PC-9 (cell line): ENCODE data around the gene TMEM135. TPM values are rescaled to one million over a fixed set of nuclear protein-coding genes. Genes with fewer than 3 reads are reported as not detected.

Experiments
- BruUV-seq: library from RNA; stranded (reverse); fragments of 400-500 nt; replicated peaks from 2 replicates; lab custom pipeline; 2021; lab: Mats Ljungman, UMichigan
- CTCF ChIA-PET: fragments of 300-600 bp; sonication (Branson Sonifier 250); formaldehyde crosslinking; loops from one replicate; lab custom pipeline; 2022; ENCODE audit warnings: antibody characterized with exemption; lab: Charles Lee
- POLR2A ChIA-PET: fragments of 300-600 bp; sonication (Branson Sonifier 250); formaldehyde crosslinking; loops from one replicate; lab custom pipeline; 2022; ENCODE audit warnings: antibody characterized with exemption; ENCODE audit not compliant: unreplicated experiment; lab: Charles Lee
- DNase-seq, 2 experiments: peaks; one replicate each; pipeline versions ENCODE4 v3.0.0 to v3.0.0-alpha.2; 2015 to 2022; ENCODE audit warnings: mixed read lengths in 1 of 2
- H2AFZ ChIP-seq: fragments of 200-600 bp; sonication (generic); 2 replicates; pipeline ENCODE4 v1.8.1; 2017; ENCODE audit warnings: antibody characterized with exemption
- H3F3A ChIP-seq: fragments of 200-600 bp; sonication (generic); 2 replicates; pipeline ENCODE4 v1.8.1; 2017; ENCODE audit warnings: antibody characterized with exemption, mild to moderate bottlenecking, low read depth; ENCODE audit not compliant: insufficient read depth
- H3K27ac ChIP-seq: fragments of 200-600 bp; sonication (generic); 2 replicates; pipeline ENCODE4 v1.6.1; 2016; ENCODE audit warnings: mixed run types
- H3K27me3 ChIP-seq: fragments of 200-600 bp; sonication (generic); 2 replicates; pipeline ENCODE4 v1.6.1; 2016; ENCODE audit warnings: low read depth, mixed run types; ENCODE audit not compliant: insufficient read depth
- H3K36me3 ChIP-seq: fragments of 200-600 bp; sonication (generic); 2 replicates; pipeline ENCODE4 v1.6.1; 2016; ENCODE audit warnings: low read depth, mixed run types
- H3K4me1 ChIP-seq: fragments of 200-600 bp; sonication (generic); replicated peaks from 2 replicates; pipeline ENCODE4 v1.6.1; 2016; ENCODE audit warnings: mixed run types; ENCODE audit not compliant: insufficient read depth
- H3K4me2 ChIP-seq: fragments of 200-600 bp; sonication (generic); 2 replicates; pipeline ENCODE4 v1.6.1; 2017; ENCODE audit warnings: mixed run types
- H3K4me3 ChIP-seq: fragments of 200-600 bp; sonication (generic); 2 replicates; pipeline ENCODE4 v1.6.1; 2016; ENCODE audit warnings: mixed run types
- H3K79me2 ChIP-seq: fragments of 200-600 bp; sonication (generic); 2 replicates; pipeline ENCODE4 v1.6.1; 2017; ENCODE audit warnings: low read depth, mixed run types
- H3K9me2 ChIP-seq: fragments of 200-600 bp; sonication (generic); 2 replicates; pipeline ENCODE4 v1.8.1; 2017; ENCODE audit warnings: mild to moderate bottlenecking; ENCODE audit not compliant: insufficient read depth
- H3K9me3 ChIP-seq: fragments of 200-600 bp; sonication (generic); 2 replicates; pipeline ENCODE4 v1.8.1; 2016; ENCODE audit warnings: low read depth; ENCODE audit not compliant: insufficient read depth
- H4K20me1 ChIP-seq: fragments of 200-600 bp; sonication (generic); 2 replicates; pipeline ENCODE4 v1.8.1; 2017; ENCODE audit not compliant: insufficient read depth
- CTCF ChIP-seq: fragments of 200-600 bp; sonication (generic); conservative IDR thresholded peaks from 2 replicates; pipeline ENCODE4 v1.6.1; 2017; ENCODE audit warnings: mixed run types, antibody characterized with exemption, mild to moderate bottlenecking, moderate library complexity
- EZH2 ChIP-seq: fragments of 200-600 bp; sonication (generic); IDR thresholded peaks from 2 replicates; pipeline ENCODE4 v1.8.0; 2017; ENCODE audit warnings: antibody characterized with exemption, low read depth
- intact Hi-C: fragments of 100-400 bp; cut with micrococcal nuclease; formaldehyde crosslinking; loops from one replicate; pipeline ENCODE4 v1.10.0; 2022; ENCODE audit not compliant: unreplicated experiment
- total RNA-seq: library from RNA; stranded (reverse); gene quantifications from 2 replicates; pipeline ENCODE4 v1.2.3, GENCODE V29; 2021

Gene TMEM135
- total RNA-seq, 1 experiment from 2014 or later, result 42.0 TPM

DNA sequence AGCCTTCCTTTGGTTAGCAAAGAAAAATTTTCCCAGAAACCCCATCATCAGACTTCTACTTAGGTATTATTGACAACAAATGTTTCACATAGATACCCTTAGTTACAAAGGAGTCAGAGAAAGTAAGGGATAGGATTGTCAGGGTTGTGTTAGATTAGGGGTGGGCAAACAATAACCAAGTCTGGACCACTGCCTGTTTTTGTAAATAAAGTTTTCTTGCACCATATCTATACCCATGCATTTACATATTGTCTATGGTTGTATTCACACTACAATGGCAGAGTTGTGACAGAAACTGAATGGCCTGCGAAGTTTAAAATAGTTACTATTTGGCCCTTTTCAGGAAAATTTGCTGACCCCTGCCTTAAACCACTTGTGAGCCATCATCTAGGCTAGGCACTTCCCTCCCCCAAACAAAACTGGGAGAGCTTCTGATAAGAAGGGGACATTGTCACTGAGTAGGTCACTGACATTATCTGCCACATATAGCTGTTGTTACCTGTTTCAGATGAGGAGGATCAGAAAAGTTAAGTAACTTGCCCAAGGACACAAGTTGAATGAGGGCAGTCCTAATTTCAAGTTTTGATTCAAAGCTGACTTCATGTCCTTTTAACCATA lies 40.7 kb upstream of the TMEM135 start:
- Histone ChIP-seq H3K36me3 (no peaks in the 10 kb centered on the region), H3K4me2 (no peak overlapping the region), H3K27me3 (no peaks in the 10 kb centered on the region), H3K4me1 (peaks cover 22% of the 10 kb centered on the region), H3K9me2 (no peaks in the 10 kb centered on the region), H3K9me3 (no peaks in the 10 kb centered on the region), H4K20me1 (no peaks in the 10 kb centered on the region), H3K79me2 (no peaks in the 10 kb centered on the region), H3F3A (peaks cover 17% of the 10 kb centered on the region; the same call in 1 of the 2 replicates), H3K4me3 (no peak overlapping the region), H3K27ac (no peak overlapping the region), H2AFZ (no peak overlapping the region)
- ChIA-PET POLR2A (no interaction called here), CTCF (no interaction called here)
- BruUV-seq, result no TSS peak
- TF ChIP-seq EZH2 (no peak), CTCF (no peak)
- intact Hi-C loops, result no loop called here
- no peak for DNase-seq

DNA sequence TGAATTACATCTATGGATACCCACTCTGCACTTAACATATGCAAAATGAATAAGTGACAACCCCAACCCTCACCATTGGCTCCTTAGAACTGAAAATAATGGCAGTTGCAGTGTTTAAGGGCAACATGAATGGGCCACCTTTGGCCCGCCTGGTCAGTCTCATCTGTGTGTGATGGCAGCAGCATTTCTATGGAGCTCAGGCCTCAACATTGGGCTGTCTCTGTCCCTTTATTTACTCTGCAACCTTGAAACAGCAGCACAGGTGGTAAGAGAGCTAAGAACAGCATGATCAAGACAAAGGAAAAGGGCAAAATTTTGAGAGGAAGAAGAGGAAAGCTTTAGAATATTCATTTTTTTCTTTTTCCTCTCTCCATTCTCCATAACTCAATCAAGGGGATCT lies 38.3 kb upstream of the TMEM135 start:
- Histone ChIP-seq H3K27ac (peak overlapping the region; percentile 53), H3K4me3 (no peak overlapping the region)
- DNase-seq, result no peak

More for the DNA sequence above, 38.3 kb upstream of the TMEM135 start:
- H3K4me1 ChIP-seq, result peaks cover 22% of the 10 kb centered on the region
- H3K27me3 ChIP-seq, result no peaks in the 10 kb centered on the region
- TF ChIP-seq CTCF (no peak), EZH2 (no peak)
- H3K9me2 ChIP-seq, result no peaks in the 10 kb centered on the region
- no peaks in the 10 kb centered on the region for H4K20me1 ChIP-seq
- peak overlapping the region; percentile 48 for H3K4me2 ChIP-seq
- peaks cover 17% of the 10 kb centered on the region; the same call in 1 of the 2 replicates for H3F3A ChIP-seq
- H3K9me3 ChIP-seq, result no peaks in the 10 kb centered on the region
- ChIA-PET POLR2A (interaction anchor here (0.7 kb wide), 2 partner anchors 323 to 453 kb away, joined by 4 to 5 read pairs; no protein-coding TSS in a partner anchor), CTCF (interaction anchor here (0.7 kb wide), 1 partner anchor 639 kb away, joined by 5 read pairs; no protein-coding TSS in a partner anchor)
- no peaks in the 10 kb centered on the region for H3K79me2 ChIP-seq
- intact Hi-C loops, result no loop called here
- H2AFZ ChIP-seq, result peak overlapping the region; percentile 2; the same call in 1 of the 2 replicates
- no peaks in the 10 kb centered on the region for H3K36me3 ChIP-seq
- no TSS peak for BruUV-seq
